ENCODE data around the gene TNNI3. TPM values are rescaled to one million over a fixed set of nuclear protein-coding genes. Genes with fewer than 3 reads are reported as not detected.

Gene TNNI3
- total and polyA plus RNA-seq, 9 of the 15 experiments (the other 6 are each of a cell fraction or from before 2014, with no cell fraction given), result 4.7 to 158 (median 42.0) TPM

GRCh38 chr19:55206664-55207500 lies 49.4 kb upstream of the TNNI3 start (continued):
- 0 out of 2 replicates have a peak, but pooled peaks have one; percentile 24 for TF ChIP-seq ZBTB33 (CRISPR knock-in tag; IDR thresholded peaks at IDR 0.05)
- TF ChIP-seq CTBP1 (IDR thresholded peaks at IDR 0.05; ENCODE audit: borderline replicate concordance), result peak; percentile 50; the same call in 1 of the 2 replicates
- no peak for TF ChIP-seq SMAD2 (IDR thresholded peaks at IDR 0.05; ENCODE audit: low read depth, low read length)
- 0 out of 2 replicates have a peak, but pooled peaks have one; percentile 26 for TF ChIP-seq GTF2E2 (tag; IDR thresholded peaks at IDR 0.05)
- TF ChIP-seq HDAC6 (IDR thresholded peaks at IDR 0.05; ENCODE audit: low read depth, low read length), result no peak
- no peak for TF ChIP-seq YBX1 (IDR thresholded peaks at IDR 0.05)
- TF ChIP-seq GATAD2A (IDR thresholded peaks at IDR 0.05), result peak; percentile 54; the same call in 1 of the 2 replicates
- TF ChIP-seq ZNF184 (CRISPR knock-in tag; IDR thresholded peaks at IDR 0.05), result no peak
- TF ChIP-seq ZNF655 (CRISPR knock-in tag; IDR thresholded peaks at IDR 0.05), result no peak
- no peak for TF ChIP-seq NFRKB (IDR thresholded peaks at IDR 0.05; ENCODE audit: low read depth)
- no peak for TF ChIP-seq ZNF589 (CRISPR knock-in tag; IDR thresholded peaks at IDR 0.05; ENCODE audit: low read depth)
- no peak for TF ChIP-seq ZNF551 (CRISPR knock-in tag; IDR thresholded peaks at IDR 0.05)
- TF ChIP-seq NRF1 (conservative IDR thresholded peaks at IDR 0.05 in 1 of 2, IDR thresholded peaks at IDR 0.05 in 1 of 2), result peak; percentile 49 to 59; a peak in 3 of 4 replicates
- peak; percentile 87 for TF ChIP-seq POLR2H (tag; IDR thresholded peaks at IDR 0.05; ENCODE audit: low read depth)
- 0 out of 2 replicates have a peak, but pooled peaks have one; percentile 38 for TF ChIP-seq ZC3H11A (IDR thresholded peaks at IDR 0.05; ENCODE audit: low read depth, low read length)
- no peak for TF ChIP-seq ZKSCAN3 (CRISPR knock-in tag; IDR thresholded peaks at IDR 0.05)
- TF ChIP-seq STAT6 (CRISPR knock-in tag; IDR thresholded peaks at IDR 0.05), result no peak
- TF ChIP-seq ATF7 (IDR thresholded peaks at IDR 0.05), result peak; percentile 90
- 0 out of 2 replicates have a peak, but pooled peaks have one; percentile 8 for TF ChIP-seq KLF16 (IDR thresholded peaks at IDR 0.05)
